Activated T-cell treated with anti-CD3 and anti-CD28 coated beads, Interleukin-2, amount 50 U/mL, for 24 hours (primary cell): ENCODE measurements around the gene PEX14.

Source experiments
- DNase-seq: peaks from one replicate; pipeline ENCODE4 v3.0.0-alpha.2; 2020
- H3K27ac Mint-ChIP-seq: 2 replicates; pipeline ENCODE4 v1.8.0; 2020; ENCODE audit warnings: mild to moderate bottlenecking, mixed read lengths
- H3K27me3 Mint-ChIP-seq: 2 replicates; pipeline ENCODE4 v1.8.0; 2020; ENCODE audit warnings: mixed read lengths
- H3K36me3 Mint-ChIP-seq: 2 replicates; pipeline ENCODE4 v1.8.0; 2020; ENCODE audit warnings: low read depth, mixed read lengths
- H3K4me1 Mint-ChIP-seq: 2 replicates; pipeline ENCODE4 v1.8.0; 2020; ENCODE audit warnings: low read depth, mixed read lengths
- H3K4me3 Mint-ChIP-seq: 2 replicates; pipeline ENCODE4 v1.8.0; 2020; ENCODE audit warnings: mild to moderate bottlenecking, moderate library complexity, mixed read lengths
- H3K9me3 Mint-ChIP-seq: 2 replicates; pipeline ENCODE4 v1.8.0; 2020; ENCODE audit warnings: mixed read lengths

The PEX14 gene

GRCh38 chr1:10588640-10589039 is 113.9 kb downstream of the PEX14 start:
- H3K4me3 Mint-ChIP-seq, result no peak overlapping the region
- peaks cover 4% of the 10 kb centered on the region for H3K4me1 Mint-ChIP-seq
- no peaks in the 10 kb centered on the region for H3K9me3 Mint-ChIP-seq
- DNase-seq, result no peak
- H3K36me3 Mint-ChIP-seq, result peaks cover 4% of the 10 kb centered on the region
- H3K27ac Mint-ChIP-seq, result no peak overlapping the region
- H3K27me3 Mint-ChIP-seq, result no peaks in the 10 kb centered on the region

GRCh38 chr1:10589074-10589473 is 114.3 kb downstream of the PEX14 start:
- Mint-ChIP-seq H3K4me1 (peaks cover 4% of the 10 kb centered on the region), H3K4me3 (no peak overlapping the region), H3K27me3 (no peaks in the 10 kb centered on the region), H3K9me3 (no peaks in the 10 kb centered on the region), H3K36me3 (peaks cover 4% of the 10 kb centered on the region), H3K27ac (no peak overlapping the region)
- no peak for DNase-seq

- Mint-ChIP-seq H3K4me1 (peaks cover 3% of the 10 kb centered on the region), H3K36me3 (peaks cover 4% of the 10 kb centered on the region), H3K4me3 (no peak overlapping the region), H3K27ac (no peak overlapping the region), H3K27me3 (no peaks in the 10 kb centered on the region), H3K9me3 (no peaks in the 10 kb centered on the region)
- DNase-seq, result no peak
Observed at GRCh38 chr1:10591010-10591409, 116.3 kb downstream of the PEX14 start.

- Mint-ChIP-seq H3K4me1 (no peaks in the 10 kb centered on the region), H3K27me3 (no peaks in the 10 kb centered on the region), H3K27ac (no peak overlapping the region), H3K36me3 (peaks cover 4% of the 10 kb centered on the region), H3K9me3 (no peaks in the 10 kb centered on the region), H3K4me3 (no peak overlapping the region)
- no peak for DNase-seq
Observed at GRCh38 chr1:10592373-10592772, 117.6 kb downstream of the PEX14 start.

GRCh38 chr1:10593750-10594149 is 119.0 kb downstream of the PEX14 start:
- Mint-ChIP-seq H3K27me3 (no peaks in the 10 kb centered on the region), H3K36me3 (peaks cover 7% of the 10 kb centered on the region), H3K27ac (no peak overlapping the region), H3K4me1 (no peaks in the 10 kb centered on the region), H3K9me3 (no peaks in the 10 kb centered on the region), H3K4me3 (no peak overlapping the region)
- DNase-seq, result no peak

GRCh38 chr1:10594595-10595223 is 120.0 kb downstream of the PEX14 start:
- no peaks in the 10 kb centered on the region for H3K9me3 Mint-ChIP-seq
- no peak for DNase-seq
- H3K4me3 Mint-ChIP-seq, result no peak overlapping the region
- peaks cover 15% of the 10 kb centered on the region for H3K36me3 Mint-ChIP-seq
- no peaks in the 10 kb centered on the region for H3K27me3 Mint-ChIP-seq
- H3K27ac Mint-ChIP-seq, result no peak overlapping the region
- no peaks in the 10 kb centered on the region for H3K4me1 Mint-ChIP-seq

GRCh38 chr1:10596780-10597179 is 122.0 kb downstream of the PEX14 start:
- H3K27me3 Mint-ChIP-seq, result no peaks in the 10 kb centered on the region
- H3K9me3 Mint-ChIP-seq, result no peaks in the 10 kb centered on the region
- H3K36me3 Mint-ChIP-seq, result peaks cover 27% of the 10 kb centered on the region
- H3K4me3 Mint-ChIP-seq, result no peak overlapping the region
- H3K27ac Mint-ChIP-seq, result no peak overlapping the region
- H3K4me1 Mint-ChIP-seq, result no peaks in the 10 kb centered on the region
- no peak for DNase-seq

- no peak overlapping the region for H3K27ac Mint-ChIP-seq
- peaks cover 34% of the 10 kb centered on the region for H3K36me3 Mint-ChIP-seq
- DNase-seq, result no peak
- H3K4me3 Mint-ChIP-seq, result no peak overlapping the region
- H3K4me1 Mint-ChIP-seq, result no peaks in the 10 kb centered on the region
- H3K27me3 Mint-ChIP-seq, result no peaks in the 10 kb centered on the region
- H3K9me3 Mint-ChIP-seq, result no peaks in the 10 kb centered on the region
Observed at GRCh38 chr1:10597492-10598388, 123.0 kb downstream of the PEX14 start.

GRCh38 chr1:10598389-10598702 is 123.6 kb downstream of the PEX14 start:
- H3K4me3 Mint-ChIP-seq, result no peak overlapping the region
- no peak overlapping the region for H3K27ac Mint-ChIP-seq
- no peaks in the 10 kb centered on the region for H3K4me1 Mint-ChIP-seq
- H3K27me3 Mint-ChIP-seq, result no peaks in the 10 kb centered on the region
- peaks cover 34% of the 10 kb centered on the region for H3K36me3 Mint-ChIP-seq
- no peak for DNase-seq
- no peaks in the 10 kb centered on the region for H3K9me3 Mint-ChIP-seq

GRCh38 chr1:10599194-10599861 is 124.6 kb downstream of the PEX14 start:
- Mint-ChIP-seq H3K9me3 (no peaks in the 10 kb centered on the region), H3K27me3 (no peaks in the 10 kb centered on the region), H3K36me3 (peaks cover 38% of the 10 kb centered on the region), H3K27ac (no peak overlapping the region), H3K4me1 (no peaks in the 10 kb centered on the region), H3K4me3 (no peak overlapping the region)
- no peak for DNase-seq

GRCh38 chr1:10601342-10602070 is 126.8 kb downstream of the PEX14 start:
- Mint-ChIP-seq H3K4me3 (no peak overlapping the region), H3K36me3 (peaks cover 40% of the 10 kb centered on the region), H3K27me3 (no peaks in the 10 kb centered on the region), H3K9me3 (no peaks in the 10 kb centered on the region), H3K4me1 (no peaks in the 10 kb centered on the region), H3K27ac (no peak overlapping the region)
- DNase-seq, result no peak

GRCh38 chr1:10602936-10603335 is 128.2 kb downstream of the PEX14 start:
- Mint-ChIP-seq H3K4me1 (no peaks in the 10 kb centered on the region), H3K9me3 (no peaks in the 10 kb centered on the region), H3K27ac (no peak overlapping the region), H3K36me3 (peaks cover 42% of the 10 kb centered on the region), H3K27me3 (no peaks in the 10 kb centered on the region), H3K4me3 (no peak overlapping the region)
- DNase-seq, result no peak

- Mint-ChIP-seq H3K9me3 (no peaks in the 10 kb centered on the region), H3K27me3 (no peaks in the 10 kb centered on the region), H3K4me1 (no peaks in the 10 kb centered on the region), H3K36me3 (peaks cover 25% of the 10 kb centered on the region), H3K4me3 (no peak overlapping the region), H3K27ac (no peak overlapping the region)
- DNase-seq, result no peak
Observed at GRCh38 chr1:10604966-10605365, 130.2 kb downstream of the PEX14 start.

- no peaks in the 10 kb centered on the region for H3K9me3 Mint-ChIP-seq
- DNase-seq, result no peak
- H3K27me3 Mint-ChIP-seq, result no peaks in the 10 kb centered on the region
- no peak overlapping the region for H3K4me3 Mint-ChIP-seq
- no peaks in the 10 kb centered on the region for H3K4me1 Mint-ChIP-seq
- H3K27ac Mint-ChIP-seq, result no peak overlapping the region
- peaks cover 22% of the 10 kb centered on the region for H3K36me3 Mint-ChIP-seq
Observed at GRCh38 chr1:10606064-10606463, 131.3 kb downstream of the PEX14 start.
